CD14-positive monocyte (primary cell): ENCODE data around the gene YBX1. TPM values are rescaled to one million over a fixed set of nuclear protein-coding genes. Genes with fewer than 3 reads are reported as not detected.
A peak's percentile ranks its signal among the peaks of the same experiment; 100 is the strongest.
"Not testable (repeated sequence)": the region's sequence is repeated elsewhere in the genome, so short reads cannot be mapped to it uniquely, and the experiment has no call there.

Experiments used
- DNase-seq, 3 donors: peaks; one replicate each; pipeline ENCODE4 v3.0.0-alpha.2; 2011 to 2022
- H2AFZ ChIP-seq: 2 replicates; pipeline ENCODE4 v1.6.0; 2012; ENCODE audit warnings: mild to moderate bottlenecking, low read depth, low read length, inconsistent platforms; ENCODE audit not compliant: insufficient read depth, poor library complexity, severe bottlenecking
- H3K27ac ChIP-seq, 2 donors: 1 replicate in 1 of 2; 2 replicates in 1 of 2; pipeline ENCODE4 v1.5.1; 2012 to 2013; ENCODE audit warnings: low read length in 2 of 2, control low read depth in 1 of 2, inconsistent platforms in 1 of 2, low read depth in 1 of 2, mild to moderate bottlenecking in 1 of 2
- H3K27me3 ChIP-seq, 2 donors: one replicate each; pipeline versions ENCODE4 v1.6.0 to v1.6.1; 2011 to 2013; ENCODE audit warnings: low read length in 2 of 2; ENCODE audit not compliant: control insufficient read depth in 2 of 2, insufficient read depth in 2 of 2
- H3K36me3 ChIP-seq, 2 donors: replicated peaks in 1 of 2; 1 replicate in 1 of 2; 2 replicates in 1 of 2; pipeline versions ENCODE4 v1.5.1 to v1.6.1; 2012 to 2013; ENCODE audit warnings: low read length in 2 of 2, control low read depth in 1 of 2, inconsistent platforms in 1 of 2, mild to moderate bottlenecking in 1 of 2; ENCODE audit not compliant: insufficient read depth in 2 of 2, control insufficient read depth in 1 of 2
- H3K4me1 ChIP-seq, 2 donors: 1 replicate in 1 of 2; 2 replicates in 1 of 2; pipeline versions ENCODE4 v1.5.1 to v1.6.1; 2012 to 2013; ENCODE audit warnings: low read length in 2 of 2, control low read depth in 1 of 2, inconsistent platforms in 1 of 2, mild to moderate bottlenecking in 1 of 2, moderate library complexity in 1 of 2; ENCODE audit not compliant: insufficient read depth in 2 of 2, control insufficient read depth in 1 of 2
- H3K4me2 ChIP-seq: replicated peaks from 2 replicates; pipeline ENCODE3; 2012; ENCODE audit warnings: low read length, moderate library complexity, mild to moderate bottlenecking; ENCODE audit not compliant: poor library complexity, severe bottlenecking; ENCODE audit errors: extremely low read depth
- H3K4me3 ChIP-seq, 3 experiments: fragments of 200-600 bp in 1 of 3; sonication (generic) in 1 of 3; replicated peaks in 1 of 3; 1 replicate in 2 of 3; 2 replicates in 1 of 3; pipeline ENCODE4 v1.5.1; 2011 to 2013; ENCODE audit warnings: low read length in 3 of 3, mild to moderate bottlenecking in 3 of 3, control low read depth in 2 of 3, low read depth in 2 of 3, inconsistent platforms in 1 of 3, moderate library complexity in 1 of 3
- H3K79me2 ChIP-seq: 2 replicates; pipeline ENCODE4 v1.6.0; 2012; ENCODE audit warnings: mild to moderate bottlenecking, control low read depth, inconsistent platforms, low read length, moderate library complexity; ENCODE audit not compliant: insufficient read depth
- H3K9ac ChIP-seq: 2 replicates; pipeline ENCODE4 v1.6.0; 2017; ENCODE audit warnings: low read length, mild to moderate bottlenecking; ENCODE audit not compliant: insufficient read depth, poor library complexity, severe bottlenecking
- H3K9me3 ChIP-seq, 2 donors: replicated peaks in 1 of 2; 1 replicate in 1 of 2; 2 replicates in 1 of 2; pipeline versions ENCODE4 v1.5.1 to v1.6.1; 2012 to 2013; ENCODE audit warnings: low read length in 2 of 2, control low read depth in 1 of 2; ENCODE audit not compliant: control insufficient read depth in 1 of 2, insufficient read depth in 1 of 2
- H4K20me1 ChIP-seq: 2 replicates; pipeline ENCODE4 v1.6.0; 2012; ENCODE audit warnings: mild to moderate bottlenecking, low read length, control low read depth, moderate library complexity; ENCODE audit not compliant: insufficient read depth
- H3K27ac Mint-ChIP-seq, 7 donors: one replicate each; pipeline ENCODE4 v1.8.0; 2020; ENCODE audit warnings: mild to moderate bottlenecking in 7 of 7, mixed read lengths in 7 of 7, moderate library complexity in 6 of 7, inconsistent platforms in 2 of 7
- H3K27me3 Mint-ChIP-seq, 3 donors: one replicate each; pipeline ENCODE4 v1.8.0; 2021 to 2022; ENCODE audit warnings: low read depth in 3 of 3, mild to moderate bottlenecking in 3 of 3, mixed read lengths in 3 of 3, moderate library complexity in 3 of 3, inconsistent platforms in 1 of 3
- H3K36me3 Mint-ChIP-seq, 2 donors: one replicate each; pipeline ENCODE4 v1.8.0; 2020; ENCODE audit warnings: mixed read lengths in 2 of 2, inconsistent platforms in 1 of 2, mild to moderate bottlenecking in 1 of 2
- H3K4me1 Mint-ChIP-seq: one replicate; pipeline ENCODE4 v1.8.0; 2020; ENCODE audit warnings: mild to moderate bottlenecking, mixed read lengths
- H3K4me3 Mint-ChIP-seq, 2 donors: one replicate each; pipeline ENCODE4 v1.8.0; 2020; ENCODE audit warnings: mild to moderate bottlenecking in 2 of 2, mixed read lengths in 2 of 2, moderate library complexity in 1 of 2
- H3K9me3 Mint-ChIP-seq, 7 donors: one replicate each; pipeline ENCODE4 v1.8.0; 2020 to 2022; ENCODE audit warnings: mixed read lengths in 7 of 7, mild to moderate bottlenecking in 6 of 7, moderate library complexity in 6 of 7, inconsistent platforms in 2 of 7
- CTCF ChIP-seq: fragments of 200-600 bp; IDR thresholded peaks from one replicate; pipeline ENCODE4 v1.8.0; 2022; ENCODE audit warnings: antibody characterized with exemption, mild to moderate bottlenecking
- WGBS: methylation state at CpG from one replicate; pipeline ENCODE4 v1.1.5; 2013; ENCODE audit warnings: missing lambda C conversion rate; ENCODE audit not compliant: insufficient coverage; 5-methylcytosine and 5-hydroxymethylcytosine counted together
- intact Hi-C, 2 donors: fragments of 100-400 bp; cut with micrococcal nuclease; formaldehyde crosslinking; loops; one replicate each; pipeline versions ENCODE4 v1.15.0 to v1.15.1; 2023
- polyA plus RNA-seq, 3 donors: library from polyadenylated mRNA; depleted of rRNA in 1 of 3; unstranded in 2 of 3; stranded (reverse) in 1 of 3; fragments of 300-500 nt in 2 of 3; fragments of >200 nt in 1 of 3; fragmentation: Illumina TruSeq in 2 of 3; gene quantifications; 1 replicate in 2 of 3; 2 replicates in 1 of 3; pipeline ENCODE4 v1.2.3, GENCODE V29; 2012 to 2021

The YBX1 gene
- polyA plus RNA-seq, 3 donors = 65.7 to 301 (median 70.2) TPM

- TF ChIP-seq CTCF = no peak
- H3K27ac ChIP-seq = peak overlapping the region; percentile 54 to 72
- no peaks in the 10 kb centered on the region for H3K9me3 ChIP-seq
- intact Hi-C loops = loop anchor here in 1 of 2 donors (10.0 kb wide), 1 partner anchor 404 kb away; no protein-coding TSS in a partner anchor
- peaks cover 0 to 2% (median 2%) of the 10 kb centered on the region in 3 donors for H3K27me3 Mint-ChIP-seq
- peak overlapping the region; percentile 45 for H3K4me2 ChIP-seq
- peaks cover 18% of the 10 kb centered on the region in 2 donors for H3K4me1 ChIP-seq
- H3K27ac Mint-ChIP-seq = peak overlapping the region; percentile 53 to 92 (median 86)
- 67% methylated on average over 12 of the region's 14 CpGs for WGBS
- H2AFZ ChIP-seq = peak overlapping the region; percentile 43
- peak overlapping the region in 1 of 3 experiments; percentile 28 for H3K4me3 ChIP-seq
- peaks cover 28% of the 10 kb centered on the region for H3K4me1 Mint-ChIP-seq
- H3K36me3 ChIP-seq = peaks cover 45 to 70% of the 10 kb centered on the region in 2 donors
- H3K79me2 ChIP-seq = no peaks in the 10 kb centered on the region
- H3K9ac ChIP-seq = peak overlapping the region; percentile 41
- H3K36me3 Mint-ChIP-seq = peaks cover 50 to 75% of the 10 kb centered on the region in 2 donors
- peaks cover 0 to 6% (median 2%) of the 10 kb centered on the region in 7 donors for H3K9me3 Mint-ChIP-seq
- peak overlapping the region; percentile 66 to 70 for H3K4me3 Mint-ChIP-seq
- no peaks in the 10 kb centered on the region for H4K20me1 ChIP-seq
- peak in 2 of 3 donors; percentile 22 to 23 for DNase-seq
- H3K27me3 ChIP-seq = no peaks in the 10 kb centered on the region
These were observed 66.5 kb downstream of the YBX1 start for GRCh38 chr1:42748461-42749410.

- H3K27ac ChIP-seq = no peak overlapping the region
- no peak for TF ChIP-seq CTCF
- H3K36me3 Mint-ChIP-seq = peaks cover 62 to 87% of the 10 kb centered on the region in 2 donors
- H3K9ac ChIP-seq = no peak overlapping the region
- no peaks in the 10 kb centered on the region for H4K20me1 ChIP-seq
- H3K9me3 ChIP-seq = no peaks in the 10 kb centered on the region
- no peak for DNase-seq
- H3K27ac Mint-ChIP-seq = peak overlapping the region in 3 of 7 donors; percentile 18 to 72 (median 55)
- no peak overlapping the region for H3K4me3 Mint-ChIP-seq
- no peak overlapping the region for H3K4me2 ChIP-seq
- no peak overlapping the region for H3K4me3 ChIP-seq
- H2AFZ ChIP-seq = no peak overlapping the region
- H3K36me3 ChIP-seq = peaks cover 58 to 83% of the 10 kb centered on the region in 2 donors
- peaks cover 0 to 6% (median 2%) of the 10 kb centered on the region in 7 donors for H3K9me3 Mint-ChIP-seq
- peaks cover 0 to 2% (median 2%) of the 10 kb centered on the region in 3 donors for H3K27me3 Mint-ChIP-seq
- 97% methylated on average over 11 of the region's 12 CpGs for whole genome bisulfite sequencing
- H3K27me3 ChIP-seq = no peaks in the 10 kb centered on the region
- H3K79me2 ChIP-seq = no peaks in the 10 kb centered on the region
- peaks cover 18% of the 10 kb centered on the region in 2 donors for H3K4me1 ChIP-seq
- intact Hi-C loops = no loop called here
- H3K4me1 Mint-ChIP-seq = peaks cover 28% of the 10 kb centered on the region
These were observed 67.8 kb downstream of the YBX1 start for GRCh38 chr1:42750041-42750440.

GRCh38 chr1:42751511-42752070 lies 69.4 kb downstream of the YBX1 start:
- DNase-seq, H3K79me2 ChIP-seq, H3K4me3 Mint-ChIP-seq, H3K4me3 ChIP-seq, H2AFZ ChIP-seq, H3K4me2 ChIP-seq, H4K20me1 ChIP-seq, H3K27me3 Mint-ChIP-seq, intact Hi-C loops, H3K9me3 ChIP-seq, H3K9ac ChIP-seq, H3K9me3 Mint-ChIP-seq, H3K27me3 ChIP-seq: not testable (repeated sequence)
- H3K4me1 Mint-ChIP-seq = peaks cover 28% of the 10 kb centered on the region
- Histone ChIP-seq H3K4me1 (peaks cover 18% of the 10 kb centered on the region in 2 donors), H3K27ac (peak overlapping the region in 1 of 2 donors; percentile 23), H3K36me3 (peaks cover 64 to 84% of the 10 kb centered on the region in 2 donors)
- peak overlapping the region in 2 of 7 donors; percentile 18 to 76 for H3K27ac Mint-ChIP-seq
- 97% methylated on average over 7 of the region's 8 CpGs for WGBS
- H3K36me3 Mint-ChIP-seq = peaks cover 64 to 87% of the 10 kb centered on the region in 2 donors
